SK-N-SH treated with all-trans-retinoic acid at 6 μM for 48 hours (cell line): ENCODE data around the gene MOGAT1.

Experiments used
- ARNTL ChIP-seq: fragments of 450-650 bp; formaldehyde crosslinking; IDR thresholded peaks from 2 replicates; pipeline ENCODE4 v1.5.0; 2020; ENCODE audit warnings: low read depth, mild to moderate bottlenecking, moderate library complexity, borderline replicate concordance
- CSDC2 ChIP-seq: fragments of 250-450 bp; sonication (Bioruptor Pico); IDR thresholded peaks from 2 replicates; pipeline ENCODE4 v1.5.0; 2020; ENCODE audit warnings: mild to moderate bottlenecking, moderate library complexity
- PATZ1 ChIP-seq: fragments of 250-450 bp; sonication (Bioruptor Pico); IDR thresholded peaks from 2 replicates; pipeline ENCODE4 v1.8.0; 2020; ENCODE audit warnings: mild to moderate bottlenecking, moderate library complexity, borderline replicate concordance
- PPARA ChIP-seq: fragments of 250-450 bp; sonication (Bioruptor Pico); IDR thresholded peaks from 2 replicates; pipeline ENCODE4 v1.5.0; 2020; ENCODE audit warnings: mild to moderate bottlenecking, borderline replicate concordance
- RARB ChIP-seq: fragments of 250-450 bp; sonication (Bioruptor Pico); IDR thresholded peaks from 2 replicates; pipeline ENCODE4 v1.8.0; 2021; ENCODE audit warnings: mild to moderate bottlenecking, moderate library complexity
- ZFP3 ChIP-seq: fragments of 250-450 bp; sonication (Bioruptor Pico); IDR thresholded peaks from 2 replicates; pipeline ENCODE4 v1.5.0; 2020; ENCODE audit warnings: mild to moderate bottlenecking, moderate library complexity
- ZFP30 ChIP-seq: fragments of 450-650 bp; formaldehyde crosslinking; IDR thresholded peaks from 2 replicates; pipeline ENCODE4 v1.5.0; 2022; ENCODE audit warnings: mild to moderate bottlenecking, moderate library complexity

- TF ChIP-seq PATZ1 (CRISPR knock-in tag) (no peak), ARNTL (CRISPR knock-in tag) (no peak), ZFP30 (CRISPR knock-in tag) (no peak), ZFP3 (no peak), CSDC2 (CRISPR knock-in tag) (no peak), PPARA (no peak), RARB (CRISPR knock-in tag) (no peak)
These were observed 19.6 kb upstream of the MOGAT1 start for GRCh38 chr2:222651718-222652418.
